ENCODE results near the gene BBOF1.
"Not testable (repeated sequence)": the region's sequence is repeated elsewhere in the genome, so short reads cannot be mapped to it uniquely, and the experiment has no call there.

The BBOF1 gene

GRCh38 chr14:74018586-74019407 lies at the start of gene BBOF1, which contains the start of gene ENTPD5:
BBOF1 (plus strand) TSS chr14:74019349; CDS start chr14:74019479, 130 bp downstream.
ENTPD5 (minus strand) TSS chr14:74019288; CDS start chr14:73988102, 31,186 bp downstream.
- ATAC-seq (ENCODE audit: low read depth): peak; percentile 95
- peak; percentile 77 to 78 for DNase-seq (ENCODE audit: low spot score in 2 of 2)
- Mint-ChIP-seq H3K9me3 (no peaks in the 10 kb centered on the region), H3K4me1 (peaks cover 7% of the 10 kb centered on the region), H3K36me3 (no peaks in the 10 kb centered on the region), H3K4me3 (peak within 1 kb of the TSS; percentile 95), H3K27me3 (no peaks in the 10 kb centered on the region), H3K27ac (peak within 1 kb of the TSS; percentile 93)

- Mint-ChIP-seq H3K4me1 (no peaks in the 10 kb centered on the region), H3K9me3 (no peaks in the 10 kb centered on the region), H3K36me3 (peaks cover 18% of the 10 kb centered on the region), H3K27ac (no peak overlapping the region), H3K27me3 (no peaks in the 10 kb centered on the region), H3K4me3 (no peak overlapping the region)
- ATAC-seq (ENCODE audit: low read depth): no peak
- DNase-seq (ENCODE audit: low spot score in 2 of 2): no peak
Observed at GRCh38 chr14:73973497-73973896, 45.7 kb upstream of the BBOF1 start.

DNA sequence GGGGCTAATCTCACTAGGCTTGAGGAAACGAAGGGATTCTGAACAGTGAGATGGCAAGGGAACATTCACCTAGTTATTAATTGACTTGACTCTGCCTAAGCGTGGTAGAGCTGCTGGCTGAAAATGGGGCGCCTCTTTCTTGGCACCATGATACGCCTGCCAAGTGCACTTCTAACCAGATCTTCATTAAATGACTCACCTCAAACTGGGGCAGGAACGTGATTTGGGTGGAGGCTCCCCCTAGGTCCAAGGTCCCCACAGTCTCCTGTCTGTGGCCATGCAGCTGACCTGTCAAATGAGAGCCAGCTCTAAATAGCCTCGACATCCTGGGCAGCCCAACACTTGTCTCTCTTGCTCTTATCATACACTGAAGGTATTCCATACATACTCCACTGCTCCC lies 43.0 kb upstream of the BBOF1 start:
- Mint-ChIP-seq H3K27ac (no peak overlapping the region), H3K36me3 (peaks cover 12% of the 10 kb centered on the region), H3K27me3 (no peaks in the 10 kb centered on the region), H3K4me1 (no peaks in the 10 kb centered on the region), H3K9me3 (no peaks in the 10 kb centered on the region), H3K4me3 (no peak overlapping the region)
- DNase-seq (ENCODE audit: low spot score in 2 of 2): no peak
- no peak for ATAC-seq (ENCODE audit: low read depth)

DNA sequence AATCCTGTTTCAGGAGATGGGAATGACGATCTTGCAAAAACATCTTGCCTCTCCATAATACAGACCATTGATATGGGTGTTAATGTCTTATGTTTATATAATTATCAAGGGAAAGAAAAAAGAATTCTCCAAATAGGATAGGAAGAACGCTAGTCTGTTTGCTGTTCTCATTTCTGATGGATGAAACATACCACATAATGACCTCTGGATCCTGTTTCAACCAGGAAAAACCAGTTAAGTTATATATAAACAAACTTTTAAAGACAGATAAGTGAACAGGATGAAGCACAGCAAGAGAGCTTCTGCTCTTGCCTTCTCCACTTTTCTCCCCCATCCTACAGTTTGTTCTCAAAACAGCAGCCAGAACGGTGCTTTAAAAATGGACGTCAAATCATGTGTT lies 41.3 kb upstream of the BBOF1 start:
- DNase-seq (ENCODE audit: low spot score in 2 of 2) (no peak), ATAC-seq (ENCODE audit: low read depth) (no peak)
- Mint-ChIP-seq H3K27me3 (no peaks in the 10 kb centered on the region), H3K27ac (no peak overlapping the region), H3K9me3 (no peaks in the 10 kb centered on the region), H3K36me3 (peaks cover 8% of the 10 kb centered on the region), H3K4me3 (no peak overlapping the region), H3K4me1 (no peaks in the 10 kb centered on the region)

DNA sequence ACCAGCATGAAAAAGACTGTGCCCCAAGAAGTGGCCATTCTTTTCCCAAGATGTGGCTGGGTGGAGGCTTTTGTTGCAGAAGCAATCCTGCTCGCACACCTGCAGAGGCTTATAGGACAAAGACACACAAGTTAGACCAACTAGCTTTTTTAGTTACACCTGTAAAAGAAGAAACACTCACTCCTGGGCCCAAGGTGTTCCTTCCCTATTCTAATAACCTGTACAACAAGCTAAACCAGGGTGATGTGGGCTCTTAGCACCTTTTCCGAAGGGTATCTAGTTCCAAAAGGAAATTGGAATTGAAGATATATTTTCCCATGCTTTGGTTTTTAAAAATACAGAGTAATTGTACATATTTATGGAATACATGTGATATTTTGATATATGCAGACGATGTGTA lies 31.1 kb upstream of the BBOF1 start:
- H3K9me3 Mint-ChIP-seq: no peaks in the 10 kb centered on the region
- ATAC-seq (ENCODE audit: low read depth) (no peak), DNase-seq (ENCODE audit: low spot score in 2 of 2) (no peak)
- H3K4me3 Mint-ChIP-seq: no peak overlapping the region
- peaks cover 19% of the 10 kb centered on the region for H3K36me3 Mint-ChIP-seq
- no peak overlapping the region for H3K27ac Mint-ChIP-seq
- H3K4me1 Mint-ChIP-seq: no peaks in the 10 kb centered on the region
- H3K27me3 Mint-ChIP-seq: no peaks in the 10 kb centered on the region

- not testable (repeated sequence) for ATAC-seq (ENCODE audit: low read depth); H3K27ac Mint-ChIP-seq; H3K9me3 Mint-ChIP-seq; DNase-seq (ENCODE audit: low spot score in 2 of 2); H3K4me1 Mint-ChIP-seq; H3K4me3 Mint-ChIP-seq; H3K27me3 Mint-ChIP-seq
- peaks cover 19% of the 10 kb centered on the region for H3K36me3 Mint-ChIP-seq
Observed at GRCh38 chr14:73988656-73989055, 30.5 kb upstream of the BBOF1 start.

DNA sequence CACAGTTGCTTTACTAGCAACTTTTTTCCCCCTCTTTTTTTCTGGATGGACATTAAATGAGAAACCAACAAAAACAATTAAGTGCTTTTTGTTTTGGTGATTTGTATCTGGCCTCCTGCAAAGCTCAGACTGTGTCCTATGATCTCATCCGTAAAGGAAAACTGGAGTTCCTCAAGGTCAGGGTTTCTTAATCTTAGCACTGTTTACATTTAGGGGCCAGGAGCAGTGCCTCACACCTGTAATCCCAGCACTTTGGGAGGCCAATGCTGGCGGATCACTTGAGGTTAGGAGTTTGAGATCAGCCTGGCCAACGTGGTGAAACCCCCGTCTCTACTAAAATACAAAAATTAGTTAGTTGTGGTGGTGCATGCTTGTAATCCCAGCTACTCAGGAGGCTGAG lies 28.1 kb upstream of the BBOF1 start:
- Mint-ChIP-seq H3K27me3 (no peaks in the 10 kb centered on the region), H3K9me3 (no peaks in the 10 kb centered on the region), H3K4me1 (peaks cover 4% of the 10 kb centered on the region), H3K36me3 (peaks cover 15% of the 10 kb centered on the region), H3K4me3 (no peak overlapping the region), H3K27ac (no peak overlapping the region)
- ATAC-seq (ENCODE audit: low read depth) (no peak), DNase-seq (ENCODE audit: low spot score in 2 of 2) (no peak)

GRCh38 chr14:73994926-73995325 lies 24.2 kb upstream of the BBOF1 start:
- not testable (repeated sequence) for H3K4me3 Mint-ChIP-seq; H3K4me1 Mint-ChIP-seq; ATAC-seq (ENCODE audit: low read depth); H3K27me3 Mint-ChIP-seq; DNase-seq (ENCODE audit: low spot score in 2 of 2); H3K36me3 Mint-ChIP-seq; H3K27ac Mint-ChIP-seq; H3K9me3 Mint-ChIP-seq

DNA sequence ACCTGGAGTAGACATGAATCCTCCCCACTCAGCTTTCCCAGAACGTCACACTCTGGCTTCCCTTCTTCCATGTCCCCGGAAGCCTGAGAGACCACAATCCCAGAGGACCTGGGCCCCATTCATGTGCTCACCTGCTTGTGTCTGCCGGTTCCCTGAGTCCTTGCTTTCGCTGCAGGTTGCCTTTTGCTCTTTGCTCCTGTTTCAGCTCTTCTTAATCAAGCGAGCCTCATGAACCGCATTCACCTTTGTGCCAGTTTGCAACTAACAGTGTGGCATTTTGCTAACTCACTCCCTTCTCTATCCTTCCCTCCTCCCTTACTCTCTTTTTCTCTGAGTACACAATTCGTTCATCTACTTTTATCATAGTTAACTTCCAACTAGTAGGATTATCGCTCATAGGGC lies 23.2 kb upstream of the BBOF1 start:
- Mint-ChIP-seq H3K4me3 (no peak overlapping the region), H3K27me3 (no peaks in the 10 kb centered on the region), H3K27ac (no peak overlapping the region), H3K36me3 (peaks cover 7% of the 10 kb centered on the region), H3K4me1 (peaks cover 5% of the 10 kb centered on the region), H3K9me3 (no peaks in the 10 kb centered on the region)
- DNase-seq (ENCODE audit: low spot score in 2 of 2) (no peak), ATAC-seq (ENCODE audit: low read depth) (no peak)

DNA sequence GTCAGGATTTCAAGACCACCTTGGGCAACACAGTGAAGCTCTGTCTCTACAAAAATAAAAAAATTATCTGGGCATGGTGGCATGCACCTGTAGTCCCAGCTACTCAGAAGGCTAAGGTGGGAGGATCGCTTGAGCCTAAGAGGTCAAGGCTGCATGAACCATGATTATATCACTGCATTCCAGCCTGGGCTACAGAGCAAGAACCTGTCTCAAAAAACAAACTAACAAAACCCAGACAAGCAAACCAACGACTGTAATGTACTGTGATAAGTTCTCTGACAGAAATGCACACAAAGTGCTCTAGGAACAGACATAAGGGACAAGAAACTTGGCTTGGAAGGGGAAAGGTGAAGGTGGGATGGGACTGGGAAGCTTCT lies 22.4 kb upstream of the BBOF1 start:
- no peak for ATAC-seq (ENCODE audit: low read depth)
- no peak for DNase-seq (ENCODE audit: low spot score in 2 of 2)
- H3K4me3 Mint-ChIP-seq: no peak overlapping the region
- no peak overlapping the region for H3K27ac Mint-ChIP-seq
- H3K27me3 Mint-ChIP-seq: no peaks in the 10 kb centered on the region
- H3K9me3 Mint-ChIP-seq: no peaks in the 10 kb centered on the region
- peaks cover 6% of the 10 kb centered on the region for H3K36me3 Mint-ChIP-seq
- H3K4me1 Mint-ChIP-seq: peaks cover 5% of the 10 kb centered on the region

DNA sequence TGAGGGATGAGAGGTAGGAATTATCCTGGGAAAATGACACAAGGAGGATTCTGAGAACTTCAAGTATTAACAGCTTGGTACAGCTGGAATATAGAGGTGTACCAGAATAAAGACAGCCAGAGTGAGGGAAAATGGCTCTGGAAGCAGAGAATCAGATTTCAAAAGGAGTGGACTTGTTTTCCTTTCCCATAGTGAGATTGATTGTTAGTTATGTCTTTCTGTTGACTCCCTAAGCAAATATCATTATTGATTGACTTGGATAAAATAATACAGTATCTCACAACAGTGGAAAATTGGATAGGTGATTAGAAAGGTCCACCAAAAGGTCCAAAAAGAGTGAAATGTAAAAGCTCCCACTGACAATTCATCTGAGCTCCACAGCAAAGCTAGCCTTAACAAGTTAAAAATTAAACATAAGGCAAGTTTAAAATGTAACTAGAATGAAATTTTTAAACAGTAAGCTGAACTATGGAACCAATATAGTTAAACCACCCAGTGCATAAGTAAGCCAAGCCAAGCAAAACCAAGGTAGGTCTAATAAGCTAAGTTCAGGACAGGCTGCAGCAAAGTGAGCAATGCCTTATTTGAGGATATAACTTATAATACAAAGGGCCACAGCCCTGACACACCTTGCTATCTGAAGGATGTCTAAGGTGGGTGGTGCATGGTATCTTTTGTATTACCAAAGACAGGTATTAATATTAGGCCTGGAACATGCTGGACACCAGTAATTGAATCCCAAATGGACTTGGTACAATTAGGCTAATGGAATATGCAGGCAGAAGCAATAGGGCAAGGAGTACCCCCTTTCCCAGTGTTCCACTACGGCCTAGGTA lies 21.8 kb upstream of the BBOF1 start:
- Mint-ChIP-seq H3K9me3 (no peaks in the 10 kb centered on the region), H3K27ac (no peak overlapping the region), H3K4me3 (no peak overlapping the region), H3K27me3 (no peaks in the 10 kb centered on the region), H3K36me3 (peaks cover 6% of the 10 kb centered on the region), H3K4me1 (peaks cover 5% of the 10 kb centered on the region)
- ATAC-seq (ENCODE audit: low read depth) (no peak), DNase-seq (ENCODE audit: low spot score in 2 of 2) (no peak)

- DNase-seq (ENCODE audit: low spot score in 2 of 2): no peak
- no peak overlapping the region for H3K27ac Mint-ChIP-seq
- peaks cover 7% of the 10 kb centered on the region for H3K36me3 Mint-ChIP-seq
- H3K4me3 Mint-ChIP-seq: no peak overlapping the region
- no peaks in the 10 kb centered on the region for H3K9me3 Mint-ChIP-seq
- peaks cover 5% of the 10 kb centered on the region for H3K4me1 Mint-ChIP-seq
- no peak for ATAC-seq (ENCODE audit: low read depth)
- H3K27me3 Mint-ChIP-seq: no peaks in the 10 kb centered on the region
Observed at GRCh38 chr14:73997944-73998447, 21.2 kb upstream of the BBOF1 start.

GRCh38 chr14:73998726-73999125 lies 20.4 kb upstream of the BBOF1 start:
- H3K36me3 Mint-ChIP-seq: peaks cover 11% of the 10 kb centered on the region
- no peaks in the 10 kb centered on the region for H3K9me3 Mint-ChIP-seq
- H3K27ac Mint-ChIP-seq: no peak overlapping the region
- DNase-seq (ENCODE audit: low spot score in 2 of 2): no peak
- no peak overlapping the region for H3K4me3 Mint-ChIP-seq
- peaks cover 5% of the 10 kb centered on the region for H3K4me1 Mint-ChIP-seq
- no peaks in the 10 kb centered on the region for H3K27me3 Mint-ChIP-seq
- no peak for ATAC-seq (ENCODE audit: low read depth)

DNA sequence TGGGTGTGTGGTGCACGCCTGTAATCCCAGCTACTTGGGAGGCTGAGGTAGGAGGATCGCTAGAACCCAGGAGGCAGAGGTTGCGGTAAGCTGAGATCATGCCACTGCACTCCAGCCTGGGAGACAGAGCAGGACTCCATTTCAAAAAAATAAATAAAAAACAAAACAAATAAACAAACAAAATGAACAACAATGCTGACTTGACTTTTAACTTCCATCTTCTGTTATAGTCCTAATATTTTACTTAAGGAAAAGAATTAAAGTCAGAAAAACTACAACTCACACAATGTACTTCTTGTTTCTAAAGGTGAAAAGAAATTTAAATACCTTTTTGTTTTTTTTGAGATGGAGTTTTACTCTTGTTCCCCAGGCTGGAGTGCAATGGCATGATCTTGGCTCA lies 13.5 kb upstream of the BBOF1 start:
- H3K27ac Mint-ChIP-seq; H3K27me3 Mint-ChIP-seq; H3K4me1 Mint-ChIP-seq; ATAC-seq (ENCODE audit: low read depth); H3K4me3 Mint-ChIP-seq; DNase-seq (ENCODE audit: low spot score in 2 of 2); H3K9me3 Mint-ChIP-seq: not testable (repeated sequence)
- peaks cover 11% of the 10 kb centered on the region for H3K36me3 Mint-ChIP-seq
